IPS-18c (cell line): ENCODE results near the gene MARCHF4.
A peak's percentile ranks its signal among the peaks of the same experiment; 100 is the strongest.

ENCODE experiments used
- H3K4me3 ChIP-seq: 2 replicates; pipeline ENCODE4 v1.7.0; 2013; ENCODE audit warnings: low read depth, mild to moderate bottlenecking, low read length, moderate library complexity; ENCODE audit not compliant: insufficient read depth
- H3K9me3 ChIP-seq: one replicate; pipeline ENCODE4 v1.6.1; 2013; ENCODE audit warnings: mild to moderate bottlenecking, low read length, moderate library complexity; ENCODE audit not compliant: control insufficient read depth, insufficient read depth

MARCHF4 gene

GRCh38 chr2:216365518-216365917, 6.8 kb downstream of the MARCHF4 start:
- Histone ChIP-seq H3K9me3 (no peaks in the 10 kb centered on the region), H3K4me3 (peak overlapping the region; percentile 5; the same call in 1 of the 2 replicates)

GRCh38 chr2:216363221-216363620, 9.1 kb downstream of the MARCHF4 start:
- H3K9me3 ChIP-seq, result no peaks in the 10 kb centered on the region
- H3K4me3 ChIP-seq, result no peak overlapping the region

GRCh38 chr2:216362730-216363129, 9.6 kb downstream of the MARCHF4 start:
- H3K4me3 ChIP-seq, result no peak overlapping the region
- H3K9me3 ChIP-seq, result no peaks in the 10 kb centered on the region

DNA sequence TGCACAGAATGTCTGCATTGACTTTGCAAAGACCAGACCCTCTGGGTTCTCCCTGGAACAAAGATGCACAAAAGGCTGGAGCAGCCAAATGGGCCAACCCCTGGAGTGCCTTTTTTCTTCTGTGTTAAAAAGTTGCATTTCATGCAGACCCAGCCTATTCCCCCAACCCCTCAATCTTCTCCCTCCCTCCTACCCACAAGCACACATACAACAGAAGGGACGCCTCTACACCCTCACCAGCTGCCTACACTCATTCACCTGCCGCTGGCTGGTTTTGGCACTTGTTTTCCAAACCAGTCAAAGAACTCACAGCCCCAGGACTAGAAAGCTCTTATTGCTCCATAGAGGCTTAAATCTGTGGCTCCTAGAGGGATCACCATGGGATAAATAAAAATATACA, 16.6 kb downstream of the MARCHF4 start:
- H3K9me3 ChIP-seq, result no peaks in the 10 kb centered on the region
- H3K4me3 ChIP-seq, result no peak overlapping the region

DNA sequence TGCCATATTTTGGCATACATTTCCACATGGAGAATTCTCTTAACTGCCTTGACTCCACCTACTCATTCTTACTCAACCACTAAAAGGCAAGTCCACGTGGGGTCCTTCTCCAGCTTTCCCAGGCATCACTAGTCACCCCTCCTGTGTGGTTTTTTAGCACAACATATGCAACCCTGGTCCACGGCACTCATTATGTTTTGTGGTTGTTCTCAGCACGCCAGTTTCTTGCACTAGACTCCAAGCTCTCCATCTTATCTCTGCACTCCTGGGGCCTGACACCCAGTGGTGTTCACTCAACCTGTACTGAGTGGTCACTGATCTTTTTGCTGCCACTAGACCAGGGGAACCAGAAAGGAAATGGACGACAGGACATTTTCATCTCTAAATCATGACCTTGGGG, 18.0 kb downstream of the MARCHF4 start:
- Histone ChIP-seq H3K9me3 (no peaks in the 10 kb centered on the region), H3K4me3 (no peak overlapping the region)

GRCh38 chr2:216352653-216353270, 19.5 kb downstream of the MARCHF4 start:
- no peak overlapping the region for H3K4me3 ChIP-seq
- H3K9me3 ChIP-seq, result no peaks in the 10 kb centered on the region

DNA sequence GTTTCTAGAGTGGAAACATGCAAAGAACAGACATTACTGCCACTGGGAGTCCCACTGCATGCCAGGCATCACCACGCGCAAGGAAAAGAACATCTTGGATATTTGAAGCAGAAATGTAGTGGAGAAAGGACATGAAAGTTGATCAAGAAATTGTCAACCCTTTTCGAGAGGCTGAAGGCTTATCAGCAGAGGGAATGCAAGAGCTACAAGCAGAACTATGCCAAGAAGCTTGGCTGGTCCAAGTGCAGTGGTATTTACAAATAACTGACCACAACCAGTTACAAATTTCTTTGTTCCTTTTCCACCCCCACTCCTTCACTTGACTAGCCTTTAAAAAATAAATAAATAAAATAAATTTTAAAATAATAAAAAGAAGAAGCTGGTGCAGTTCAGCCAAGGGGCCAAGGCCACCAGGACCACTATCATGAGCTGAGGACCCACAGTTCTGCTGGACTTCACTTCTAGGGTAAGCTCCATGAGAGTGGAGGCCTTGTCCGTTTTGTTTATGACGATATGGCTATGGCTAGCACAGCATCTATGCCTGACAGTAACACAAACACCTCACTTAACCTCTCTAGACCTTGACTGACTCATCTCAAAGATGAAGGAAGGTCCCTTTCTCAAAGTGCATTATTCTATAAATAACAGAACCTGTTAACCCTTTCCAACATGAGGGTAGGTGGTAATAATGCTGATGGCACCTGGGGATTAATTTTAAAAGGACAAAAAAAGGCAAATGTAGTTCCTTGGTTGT, 20.9 kb downstream of the MARCHF4 start:
- H3K9me3 ChIP-seq, result no peaks in the 10 kb centered on the region
- H3K4me3 ChIP-seq, result no peak overlapping the region

DNA sequence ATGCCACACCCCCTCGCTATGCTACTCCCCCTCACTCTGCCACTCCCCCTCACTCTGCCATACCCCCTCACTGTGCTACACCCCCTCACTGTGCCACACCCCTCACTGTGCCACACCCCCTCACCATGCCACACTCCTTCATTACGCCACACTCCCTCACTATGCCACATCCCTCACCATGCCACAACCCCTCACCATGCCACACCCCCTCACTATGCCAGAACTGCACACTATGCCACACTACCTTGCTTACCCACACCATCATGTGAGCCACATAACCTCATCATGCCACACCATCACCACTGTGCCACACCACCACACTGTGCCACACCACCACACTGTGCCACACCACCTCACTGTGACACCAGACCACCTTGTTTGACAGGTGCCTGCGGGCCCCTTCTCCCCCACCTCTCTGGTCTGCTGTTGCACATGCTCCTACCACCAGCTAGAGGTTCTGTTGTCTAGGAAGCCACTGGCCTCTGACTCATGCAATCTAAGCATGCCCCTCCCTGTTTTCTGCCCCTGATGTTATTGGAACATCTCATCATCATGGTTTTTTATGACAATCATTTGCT, 22.0 kb downstream of the MARCHF4 start:
- no peak overlapping the region for H3K4me3 ChIP-seq
- no peaks in the 10 kb centered on the region for H3K9me3 ChIP-seq

- Histone ChIP-seq H3K9me3 (no peaks in the 10 kb centered on the region), H3K4me3 (no peak overlapping the region)
Observed at GRCh38 chr2:216349366-216349765, 22.9 kb downstream of the MARCHF4 start.

DNA sequence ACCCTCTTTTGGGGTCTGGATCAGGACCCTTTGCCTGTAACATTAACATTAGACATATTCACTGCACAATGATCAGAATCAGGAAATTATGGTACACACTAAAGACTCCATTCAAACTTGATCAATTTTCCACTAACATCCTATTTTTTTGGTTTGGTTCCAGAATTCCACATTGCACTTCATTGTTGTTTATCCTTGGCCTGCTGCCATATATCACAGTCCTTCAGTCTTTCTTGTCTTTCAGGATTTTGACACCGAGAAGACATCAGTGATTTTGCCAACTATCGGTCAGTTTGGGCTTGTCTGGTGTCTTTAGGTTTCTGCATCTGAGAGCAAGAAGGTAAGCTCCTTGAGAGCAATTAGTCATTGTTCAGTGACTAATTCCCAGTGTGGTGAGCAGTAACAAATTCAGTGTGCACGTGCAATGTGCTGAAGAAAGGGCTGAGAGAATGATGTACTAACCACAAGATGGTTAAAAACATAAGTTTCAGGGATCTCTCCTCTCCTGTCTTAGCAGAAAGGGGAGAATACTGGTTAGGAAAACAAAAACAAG, 23.5 kb downstream of the MARCHF4 start:
- H3K4me3 ChIP-seq, result no peak overlapping the region

GRCh38 chr2:216346781-216347180, 25.5 kb downstream of the MARCHF4 start:
- peaks cover 2% of the 10 kb centered on the region for H3K9me3 ChIP-seq
- no peak overlapping the region for H3K4me3 ChIP-seq

More for the DNA sequence above, 23.5 kb downstream of the MARCHF4 start:
- H3K9me3 ChIP-seq, result peaks cover 2% of the 10 kb centered on the region

DNA sequence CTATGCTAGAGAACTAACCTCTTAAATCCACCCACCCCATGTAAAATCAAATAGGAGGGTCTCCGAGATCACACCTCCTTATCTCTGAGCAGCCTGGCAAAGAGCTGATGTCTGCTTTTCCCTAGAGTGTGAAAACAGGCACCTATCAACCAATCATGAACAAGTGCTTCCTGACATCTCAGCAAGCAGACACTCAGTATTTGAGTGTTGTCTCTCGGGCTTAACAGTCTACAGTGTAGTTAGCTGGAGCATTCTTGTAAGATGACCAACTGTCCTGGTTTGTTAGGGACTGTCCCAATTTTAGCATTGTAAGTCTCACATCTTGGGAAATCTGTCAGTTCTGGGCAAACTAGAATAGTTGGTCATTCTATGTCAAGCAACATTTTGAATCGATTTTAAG, 26.4 kb downstream of the MARCHF4 start:
- H3K4me3 ChIP-seq, result no peak overlapping the region
- H3K9me3 ChIP-seq, result peaks cover 2% of the 10 kb centered on the region

GRCh38 chr2:216344950-216345300, 27.4 kb downstream of the MARCHF4 start:
- Histone ChIP-seq H3K9me3 (peaks cover 2% of the 10 kb centered on the region), H3K4me3 (no peak overlapping the region)

- Histone ChIP-seq H3K4me3 (no peak overlapping the region), H3K9me3 (peaks cover 2% of the 10 kb centered on the region)
Observed at GRCh38 chr2:216344206-216344949, 27.9 kb downstream of the MARCHF4 start.

GRCh38 chr2:216343221-216343980, 28.9 kb downstream of the MARCHF4 start:
- peaks cover 2% of the 10 kb centered on the region for H3K9me3 ChIP-seq
- H3K4me3 ChIP-seq, result no peak overlapping the region

DNA sequence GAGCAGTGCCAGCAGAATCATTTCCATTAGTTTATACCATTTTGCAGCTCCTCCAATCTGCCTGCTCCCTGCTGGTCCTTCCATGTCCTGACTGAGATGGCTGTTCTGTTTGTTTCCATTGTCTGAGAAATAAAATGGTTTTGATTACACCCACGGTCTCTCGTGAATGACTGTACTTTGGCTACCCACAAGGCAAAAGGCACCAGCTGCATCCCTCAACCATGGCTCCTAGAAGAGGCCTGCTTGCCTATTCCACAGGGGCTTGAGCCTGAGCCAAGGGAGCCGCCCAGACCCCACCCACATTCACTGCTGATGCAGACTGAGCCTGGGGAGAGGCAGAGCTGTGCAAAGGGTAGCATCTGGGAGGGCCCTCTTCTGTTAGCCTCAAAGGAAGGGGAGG, 31.2 kb downstream of the MARCHF4 start:
- Histone ChIP-seq H3K9me3 (peaks cover 2% of the 10 kb centered on the region), H3K4me3 (no peak overlapping the region)

- peaks cover 2% of the 10 kb centered on the region for H3K9me3 ChIP-seq
- H3K4me3 ChIP-seq, result 0 out of 2 replicates have a peak overlapping the region, but pooled peaks have one; percentile 20
Observed at GRCh38 chr2:216340280-216340631, 32.0 kb downstream of the MARCHF4 start.
